ENCODE data around the gene SLC6A17.

DNA sequence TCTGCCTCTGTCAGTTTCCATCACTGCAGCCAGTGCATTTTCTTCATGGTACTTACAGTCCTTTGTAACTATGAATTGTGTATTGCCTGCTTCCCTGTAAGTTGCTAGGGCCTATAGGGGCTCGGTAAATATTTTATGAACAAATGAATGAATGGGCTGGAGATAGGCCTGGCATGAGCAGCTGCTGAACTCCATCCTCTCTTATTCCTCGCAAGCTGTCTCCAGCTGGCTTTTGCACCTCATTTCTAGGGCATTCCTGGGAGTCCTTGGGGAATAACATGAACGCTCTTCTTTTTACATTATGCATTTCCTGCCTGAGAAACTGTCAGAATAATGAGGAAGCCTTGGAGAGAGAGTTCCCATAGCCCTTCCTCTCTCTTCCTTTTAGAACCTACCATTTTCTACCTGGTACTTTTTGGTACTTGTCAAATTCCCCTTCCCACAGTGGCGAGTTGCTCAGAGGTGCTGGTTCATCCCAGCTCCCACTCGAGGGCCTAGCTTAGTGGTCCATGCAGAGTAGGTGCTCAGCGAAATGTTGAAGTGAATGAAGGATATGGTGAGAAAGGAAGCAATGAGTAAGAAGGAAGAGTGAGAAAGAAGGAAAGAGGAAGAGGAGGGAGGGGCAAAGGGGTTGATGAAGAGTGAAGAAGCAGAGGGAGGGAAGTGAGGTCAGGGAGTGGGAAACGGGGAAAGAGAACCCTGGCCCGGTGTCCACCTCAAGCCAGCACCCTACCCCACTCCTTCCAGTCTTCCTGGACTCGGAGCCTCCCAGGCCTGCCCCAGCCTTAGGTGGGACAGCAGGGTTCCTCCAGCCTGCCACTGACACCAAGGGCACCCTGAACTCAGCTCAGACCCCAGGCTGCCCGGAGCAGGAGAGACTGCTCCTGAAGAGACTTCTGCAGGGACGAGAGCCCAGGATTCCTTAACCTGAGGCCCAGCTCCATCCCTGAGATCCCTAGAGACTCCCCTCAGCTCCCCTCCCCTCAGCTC, 89.4 kb downstream of the SLC6A17 start:
- TF ChIP-seq CSDC2 (CRISPR knock-in tag; IDR thresholded peaks at IDR 0.05) (no peak), TCF4 (CRISPR knock-in tag; IDR thresholded peaks at IDR 0.05; ENCODE audit: borderline replicate concordance) (no peak)
- TF ChIP-seq, protein P1, sequence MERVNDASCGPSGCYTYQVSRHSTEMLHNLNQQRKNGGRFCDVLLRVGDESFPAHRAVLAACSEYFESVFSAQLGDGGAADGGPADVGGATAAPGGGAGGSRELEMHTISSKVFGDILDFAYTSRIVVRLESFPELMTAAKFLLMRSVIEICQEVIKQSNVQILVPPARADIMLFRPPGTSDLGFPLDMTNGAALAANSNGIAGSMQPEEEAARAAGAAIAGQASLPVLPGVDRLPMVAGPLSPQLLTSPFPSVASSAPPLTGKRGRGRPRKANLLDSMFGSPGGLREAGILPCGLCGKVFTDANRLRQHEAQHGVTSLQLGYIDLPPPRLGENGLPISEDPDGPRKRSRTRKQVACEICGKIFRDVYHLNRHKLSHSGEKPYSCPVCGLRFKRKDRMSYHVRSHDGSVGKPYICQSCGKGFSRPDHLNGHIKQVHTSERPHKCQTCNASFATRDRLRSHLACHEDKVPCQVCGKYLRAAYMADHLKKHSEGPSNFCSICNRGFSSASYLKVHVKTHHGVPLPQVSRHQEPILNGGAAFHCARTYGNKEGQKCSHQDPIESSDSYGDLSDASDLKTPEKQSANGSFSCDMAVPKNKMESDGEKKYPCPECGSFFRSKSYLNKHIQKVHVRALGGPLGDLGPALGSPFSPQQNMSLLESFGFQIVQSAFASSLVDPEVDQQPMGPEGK (CRISPR knock-in tag; IDR thresholded peaks at IDR 0.05; ENCODE audit: borderline replicate concordance) = no peak
- TF ChIP-seq, protein P2, sequence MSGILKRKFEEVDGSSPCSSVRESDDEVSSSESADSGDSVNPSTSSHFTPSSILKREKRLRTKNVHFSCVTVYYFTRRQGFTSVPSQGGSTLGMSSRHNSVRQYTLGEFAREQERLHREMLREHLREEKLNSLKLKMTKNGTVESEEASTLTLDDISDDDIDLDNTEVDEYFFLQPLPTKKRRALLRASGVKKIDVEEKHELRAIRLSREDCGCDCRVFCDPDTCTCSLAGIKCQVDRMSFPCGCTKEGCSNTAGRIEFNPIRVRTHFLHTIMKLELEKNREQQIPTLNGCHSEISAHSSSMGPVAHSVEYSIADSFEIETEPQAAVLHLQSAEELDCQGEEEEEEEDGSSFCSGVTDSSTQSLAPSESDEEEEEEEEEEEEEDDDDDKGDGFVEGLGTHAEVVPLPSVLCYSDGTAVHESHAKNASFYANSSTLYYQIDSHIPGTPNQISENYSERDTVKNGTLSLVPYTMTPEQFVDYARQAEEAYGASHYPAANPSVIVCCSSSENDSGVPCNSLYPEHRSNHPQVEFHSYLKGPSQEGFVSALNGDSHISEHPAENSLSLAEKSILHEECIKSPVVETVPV (CRISPR knock-in tag; IDR thresholded peaks at IDR 0.05) = no peak
